GM23248 (cell line): ENCODE results near the gene COL18A1.

Experiments
- EZH2 ChIP-seq: fragments of 200-600 bp; sonication (generic); IDR thresholded peaks from 2 replicates; pipeline ENCODE4 v1.6.1; 2018; ENCODE audit warnings: antibody characterized with exemption, mild to moderate bottlenecking; ENCODE audit not compliant: insufficient read depth, poor library complexity, severe bottlenecking
- EZH2phosphoT487 ChIP-seq: fragments of 200-600 bp; sonication (generic); IDR thresholded peaks from 2 replicates; pipeline ENCODE4 v1.6.1; 2018; ENCODE audit warnings: antibody characterized with exemption, moderate library complexity, mild to moderate bottlenecking, low read depth; ENCODE audit not compliant: insufficient read depth

DNA sequence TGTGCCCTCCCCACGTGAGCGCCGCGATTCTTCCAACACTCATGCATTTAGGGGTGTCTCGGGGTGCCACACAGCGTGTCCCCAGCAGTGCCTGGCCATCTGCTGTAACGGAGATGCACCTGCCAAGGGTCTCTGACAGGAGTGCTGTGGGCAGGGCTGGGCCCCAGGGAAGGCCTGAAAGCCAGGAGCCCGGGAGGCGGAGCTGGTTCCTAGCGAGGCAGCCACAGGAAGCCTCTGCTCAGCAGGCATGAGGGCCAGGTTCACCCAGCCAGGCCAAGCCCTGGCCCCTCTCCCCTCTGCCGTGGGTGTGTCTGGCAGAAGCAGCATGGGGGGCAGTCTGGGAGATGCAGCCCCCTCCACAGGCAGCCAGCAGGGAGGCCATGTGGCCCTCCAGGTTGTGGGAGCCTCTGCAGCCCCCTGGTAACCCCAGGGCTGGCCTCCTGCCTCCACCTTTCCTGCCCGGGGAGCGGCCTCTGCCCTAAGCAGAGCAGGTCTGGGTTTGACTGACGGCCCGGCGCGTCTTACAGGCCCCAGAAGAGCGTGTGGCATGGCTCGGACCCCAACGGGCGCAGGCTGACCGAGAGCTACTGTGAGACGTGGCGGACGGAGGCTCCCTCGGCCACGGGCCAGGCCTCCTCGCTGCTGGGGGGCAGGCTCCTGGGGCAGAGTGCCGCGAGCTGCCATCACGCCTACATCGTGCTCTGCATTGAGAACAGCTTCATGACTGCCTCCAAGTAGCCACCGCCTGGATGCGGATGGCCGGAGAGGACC is 106.9 kb downstream of the COL18A1 start:
- TF ChIP-seq EZH2phosphoT487 (no peak), EZH2 (no peak)
